Fibroblast of skin of scalp (primary cell): Measurements from ENCODE around the gene BOC.
A peak's percentile ranks its signal among the peaks of the same experiment; 100 is the strongest.

ENCODE experiments used
- DNase-seq: peaks from one replicate; pipeline ENCODE4 v3.0.0-alpha.2; 2013

BOC gene

GRCh38 chr3:113223475-113224281 is 12.3 kb downstream of the BOC start:
- no peak for DNase-seq

- no peak for DNase-seq
Measured at GRCh38 chr3:113225286-113225685, 13.9 kb downstream of the BOC start.

DNA sequence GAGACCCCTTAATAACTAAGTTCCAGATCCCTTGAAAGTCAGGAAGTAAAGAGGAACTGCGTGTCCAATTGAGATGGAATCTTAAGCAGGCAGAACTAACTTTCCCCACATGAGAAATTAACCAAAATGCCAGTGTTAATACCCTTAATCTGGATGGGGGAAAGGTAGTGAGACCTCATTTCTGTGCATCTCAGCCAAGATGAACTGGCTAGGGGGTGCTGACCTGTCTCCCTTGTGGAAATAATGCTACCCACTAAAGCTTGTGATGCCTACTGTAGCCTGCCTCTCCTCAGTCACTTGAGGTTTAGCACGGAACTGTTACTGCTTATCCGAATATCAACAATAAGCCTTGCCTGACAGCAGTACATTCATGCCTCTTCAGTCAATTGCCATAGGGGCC is 15.1 kb downstream of the BOC start:
- no peak for DNase-seq

DNA sequence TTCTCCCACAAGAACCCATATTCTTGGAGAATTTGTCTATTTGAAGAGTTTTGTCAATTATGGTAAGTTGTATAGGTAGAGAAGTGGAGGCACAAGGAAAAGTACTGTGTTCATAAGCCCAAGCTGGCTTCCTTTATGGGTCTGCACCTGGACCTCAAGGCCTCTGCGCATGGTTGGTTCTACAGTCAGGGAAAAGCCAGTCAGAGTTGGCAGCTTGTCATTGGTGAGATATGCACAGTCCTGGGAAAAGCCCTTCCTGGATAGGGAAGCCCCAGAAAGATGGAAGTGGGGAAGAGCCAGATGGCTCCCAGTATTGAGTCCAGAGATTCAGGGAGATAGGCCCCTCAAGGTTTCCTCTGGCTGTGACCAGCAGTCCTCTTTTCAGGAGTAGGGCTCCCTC is 15.8 kb downstream of the BOC start:
- no peak for DNase-seq

GRCh38 chr3:113228498-113229286 is 17.3 kb downstream of the BOC start:
- DNase-seq: no peak

GRCh38 chr3:113231391-113231790 is 20.0 kb downstream of the BOC start:
- DNase-seq: peak; percentile 58

DNA sequence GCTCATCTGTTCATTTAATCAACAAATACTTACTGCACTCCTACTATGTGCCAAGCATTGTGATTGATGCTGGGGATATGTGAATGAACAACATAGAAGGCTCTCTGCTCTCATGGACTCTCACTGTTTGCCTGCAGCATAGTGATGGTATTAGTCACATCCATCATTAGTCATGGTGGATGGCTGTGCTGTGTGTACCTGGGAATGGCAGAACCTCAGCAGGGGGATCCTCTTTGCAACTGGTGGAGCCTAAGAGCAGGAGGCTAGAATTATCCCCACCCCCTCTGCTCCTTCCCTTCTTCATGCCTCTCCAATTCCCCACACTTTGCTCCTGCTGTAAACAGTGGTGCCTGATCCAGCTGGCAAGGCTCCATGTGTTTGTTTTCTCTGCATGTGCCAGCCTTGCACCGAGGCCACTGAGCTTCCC is 20.5 kb downstream of the BOC start:
- DNase-seq: peak; percentile 84

- DNase-seq: no peak
Measured at GRCh38 chr3:113232342-113232741, 21.0 kb downstream of the BOC start.

DNA sequence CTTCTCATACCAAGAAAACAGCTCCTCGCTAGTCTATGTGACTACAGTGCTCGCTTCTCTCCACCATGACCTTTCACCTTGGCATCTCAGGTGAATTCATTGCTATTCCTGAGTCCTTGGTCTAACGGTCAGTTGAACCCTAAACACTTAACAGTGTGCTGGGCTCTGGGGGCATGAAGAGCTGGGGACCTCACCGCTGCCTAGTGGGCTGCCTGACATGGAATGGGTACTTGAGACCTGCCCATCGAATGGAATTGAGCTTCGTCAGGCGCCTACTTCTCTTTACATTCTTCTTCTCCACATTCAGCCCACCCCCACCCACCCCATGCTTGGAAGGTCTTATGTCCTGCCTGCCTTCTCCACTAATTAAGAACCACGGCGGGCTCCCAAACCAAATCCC is 22.1 kb downstream of the BOC start:
- DNase-seq: no peak

DNA sequence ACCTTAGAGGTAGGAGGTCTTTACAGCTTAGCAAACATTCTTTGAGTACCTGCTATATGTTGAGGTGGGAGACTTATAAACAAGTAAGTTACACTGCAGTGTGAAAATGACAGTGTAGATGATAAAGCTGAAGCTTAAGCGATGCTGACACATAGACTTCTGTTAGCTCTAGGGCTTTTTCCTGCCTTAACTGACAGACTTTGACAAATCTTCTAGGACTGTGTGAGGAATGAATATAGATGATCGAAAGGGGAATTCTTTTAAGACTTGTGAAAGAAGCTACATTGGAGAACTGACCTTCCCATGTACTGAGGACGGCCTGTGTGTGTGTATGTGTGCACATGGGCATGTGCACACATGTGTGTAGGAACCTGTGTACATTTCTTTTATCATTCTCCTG is 22.7 kb downstream of the BOC start:
- DNase-seq: no peak

DNA sequence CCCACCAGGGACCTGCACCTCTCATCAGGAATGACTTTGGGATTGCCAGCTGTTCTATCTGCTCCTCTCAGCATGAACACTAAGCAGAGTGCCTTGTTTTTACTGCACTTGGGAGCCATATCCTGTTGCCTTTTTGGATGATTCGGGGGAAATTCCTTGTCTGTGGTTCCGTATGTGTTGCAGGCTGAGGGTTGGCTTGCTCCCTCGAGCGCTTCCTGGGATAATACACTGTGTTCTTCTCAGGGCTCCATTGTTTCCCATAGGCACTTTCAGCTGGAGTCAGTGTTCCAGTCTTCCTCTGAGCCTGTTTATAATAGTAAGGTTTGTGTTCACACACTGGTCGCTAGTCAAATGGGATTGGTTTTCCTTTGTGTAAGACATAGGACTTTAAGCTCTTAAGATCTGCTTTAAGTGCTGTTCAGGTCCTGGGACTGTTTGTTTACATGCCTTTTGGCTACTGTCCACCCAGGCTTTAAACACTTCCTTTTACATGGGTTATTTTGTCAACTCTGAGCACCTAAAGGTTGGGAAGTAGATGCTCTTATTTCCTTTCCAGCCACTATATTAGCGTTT is 23.4 kb downstream of the BOC start:
- no peak for DNase-seq

DNA sequence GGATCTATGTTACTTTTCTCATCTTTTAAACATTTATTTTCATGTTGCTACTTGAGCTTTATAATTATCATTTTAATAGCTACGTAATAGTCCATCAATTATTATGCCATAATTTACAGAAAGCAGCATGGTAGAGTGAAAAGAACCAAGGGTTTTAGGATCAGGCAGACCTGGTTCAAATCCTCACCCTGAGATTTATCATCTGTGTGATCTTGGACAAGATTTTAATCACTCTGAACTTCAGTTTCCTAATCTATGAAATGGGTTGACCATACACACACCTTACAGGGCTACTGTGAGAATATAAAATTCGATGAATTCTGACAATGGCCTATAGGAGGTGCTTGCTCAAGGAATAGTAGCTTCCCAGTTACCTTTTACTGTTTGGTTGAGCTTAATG is 27.1 kb downstream of the BOC start:
- no peak for DNase-seq

GRCh38 chr3:113240841-113241240 is 29.5 kb downstream of the BOC start:
- no peak for DNase-seq

GRCh38 chr3:113241292-113242095 is 30.1 kb downstream of the BOC start:
- DNase-seq: peak; percentile 66

DNA sequence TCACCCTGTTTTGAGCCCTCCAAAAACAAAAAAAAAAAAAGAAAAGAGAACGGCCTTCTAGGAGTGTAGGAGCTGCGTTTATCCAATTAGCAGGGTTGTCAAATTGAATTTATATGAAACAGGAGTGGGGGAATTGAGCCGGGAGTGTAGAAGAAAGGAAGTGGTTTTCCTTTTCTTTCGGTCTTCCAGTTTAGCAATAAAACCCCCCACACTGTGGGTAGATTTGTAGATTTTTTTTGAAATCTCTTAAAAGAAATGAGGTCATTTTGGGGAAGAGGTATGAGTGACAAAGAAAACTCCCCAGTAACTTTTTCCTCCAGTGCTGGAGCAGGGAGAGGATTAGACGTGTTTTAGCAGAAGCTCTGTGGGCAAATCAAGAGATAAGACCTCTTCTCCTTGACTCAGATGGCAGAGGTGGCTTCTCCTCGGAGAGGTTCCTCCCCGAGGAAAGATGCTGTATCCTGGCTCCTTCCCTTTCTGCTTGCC is 30.8 kb downstream of the BOC start:
- DNase-seq: peak; percentile 74

DNA sequence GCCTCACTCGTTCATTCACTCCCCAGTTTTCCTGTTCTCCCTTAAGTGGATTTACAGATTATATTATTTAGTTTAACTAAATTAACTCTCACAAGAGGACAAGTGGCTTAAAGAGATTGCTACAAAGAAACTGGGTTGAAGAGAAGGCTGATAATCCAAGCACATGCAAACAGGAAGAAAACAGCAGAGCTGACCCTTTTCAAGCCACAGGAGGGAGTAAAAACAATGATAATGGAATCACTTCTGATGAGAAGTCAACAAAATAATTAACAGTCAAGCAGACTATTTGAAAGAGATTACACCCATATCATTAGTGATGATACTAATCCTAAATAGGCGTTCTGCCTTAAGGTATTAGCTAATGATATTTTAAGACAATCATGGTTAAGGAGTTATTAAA is 31.7 kb downstream of the BOC start:
- no peak for DNase-seq

DNA sequence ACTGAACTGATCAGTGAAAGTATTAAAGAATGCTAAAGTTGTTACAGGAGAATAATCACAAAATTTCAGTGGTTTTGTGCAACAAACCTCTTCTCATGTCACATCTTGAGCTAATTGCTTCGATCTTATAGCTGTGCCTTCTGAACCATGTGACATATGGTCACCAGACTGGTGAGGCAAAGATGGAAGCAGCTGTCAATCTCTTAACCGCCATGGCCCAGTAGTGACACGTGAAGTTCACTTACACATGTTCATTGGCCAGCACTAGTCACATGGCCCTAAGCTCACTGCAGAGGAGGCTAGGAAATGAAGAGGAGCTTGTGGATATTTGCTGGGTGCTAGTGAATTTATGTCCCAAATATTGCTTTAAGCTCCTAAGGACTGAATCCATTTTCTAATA is 32.5 kb downstream of the BOC start:
- no peak for DNase-seq

DNA sequence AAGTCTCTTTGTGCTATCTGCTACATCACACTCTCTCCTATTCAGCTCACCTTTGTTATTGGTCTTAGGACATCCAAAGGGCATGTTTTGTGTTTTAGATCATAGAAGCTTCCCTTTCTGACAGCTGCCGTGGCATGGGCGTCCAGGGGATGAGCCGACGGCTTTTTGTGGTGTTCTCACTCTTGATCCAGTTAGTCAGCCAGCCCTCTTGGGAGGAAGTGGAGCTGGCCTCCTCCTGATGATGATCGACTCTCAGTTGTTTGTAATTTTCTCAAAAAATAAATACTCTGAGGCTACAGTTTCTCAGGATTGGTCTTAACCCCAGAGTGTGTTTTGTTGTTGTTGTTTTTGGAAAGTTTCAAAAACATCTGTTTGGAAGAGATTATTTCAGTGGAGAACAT is 34.4 kb downstream of the BOC start:
- DNase-seq: peak; percentile 62

DNA sequence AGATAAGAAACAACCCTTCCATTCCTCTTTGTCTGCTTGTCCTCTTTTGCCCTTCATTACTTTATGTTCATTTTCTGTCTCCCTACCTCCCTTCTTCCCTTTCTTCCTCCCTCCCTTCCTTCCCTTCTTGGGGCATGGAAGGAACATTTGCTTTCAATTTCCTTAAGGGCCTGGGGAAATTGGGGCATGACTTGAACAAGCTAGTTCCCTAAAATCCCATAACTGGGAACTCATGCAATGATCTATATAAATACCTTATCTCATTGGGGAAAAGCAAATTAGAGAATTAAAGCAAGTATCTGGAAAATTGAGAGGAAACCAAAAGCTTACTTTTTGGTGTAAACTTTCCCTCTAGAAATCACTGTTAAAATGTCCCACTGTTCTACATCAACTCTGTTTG is 35.7 kb downstream of the BOC start:
- no peak for DNase-seq

- no peak for DNase-seq
Measured at GRCh38 chr3:113247675-113248458, 36.5 kb downstream of the BOC start.

GRCh38 chr3:113249111-113249510 is 37.8 kb downstream of the BOC start:
- peak; percentile 82 for DNase-seq

GRCh38 chr3:113249601-113250000 is 38.2 kb downstream of the BOC start:
- no peak for DNase-seq
